ENCODE measurements around the gene ATAD3B. TPM values are rescaled to one million over a fixed set of nuclear protein-coding genes. Genes with fewer than 3 reads are reported as not detected.

Gene ATAD3B
- polyA plus RNA-seq, 2 of the 4 experiments (the other 2 are of a cell fraction), result 0.21 to 0.99 TPM

GRCh38 chr1:1432951-1433803 lies 38.4 kb upstream of the ATAD3B start:
- peaks cover 56% of the 10 kb centered on the region for H3K4me1 ChIP-seq
- CTCF ChIA-PET, result interaction anchor here (0.6 to 4.2 kb wide), 4 partner anchors 8 to 72 kb away, joined by 3 to 16 read pairs (median 4); no protein-coding TSS in a partner anchor
- POLR2A ChIA-PET, result no interaction called here
- H3K4me3 ChIP-seq, result no peak overlapping the region
- H3K4me2 ChIP-seq, result peak overlapping the region; percentile 41
- no peaks in the 10 kb centered on the region for H3K9me3 ChIP-seq
- ATAC-seq (peak in 1 of 2 experiments; percentile 12; a peak in 2 of 6 replicates), FAIRE-seq (no peak), DNase-seq (ENCODE audit: low read depth in 1 of 2, low spot score in 1 of 2) (no peak)
- peak overlapping the region; percentile 3 to 76; a peak in 3 of 6 replicates for H3K27ac ChIP-seq
- TF ChIP-seq USF2 (IDR thresholded peaks at IDR 0.05) (no peak), CTCF (IDR thresholded peaks at IDR 0.05) (no peak), HOXB13 (CRISPR knock-in tag; IDR thresholded peaks at IDR 0.05; ENCODE audit: low read depth) (no peak), SMC3 (IDR thresholded peaks at IDR 0.05) (no peak)
- WGBS (ENCODE audit: missing lambda C conversion rate), result 0% methylated on average over 2 of the region's 34 CpGs

GRCh38 chr1:1433804-1434130 lies 37.8 kb upstream of the ATAD3B start:
- DNase-seq (ENCODE audit: low read depth in 1 of 2, low spot score in 1 of 2) (no peak), FAIRE-seq (no peak), ATAC-seq (no peak)
- TF ChIP-seq HDAC2 (IDR thresholded peaks at IDR 0.05) (no peak), KDM1A (IDR thresholded peaks at IDR 0.05; ENCODE audit: low read depth) (no peak), BCL3 (IDR thresholded peaks at IDR 0.05) (no peak), SMC3 (IDR thresholded peaks at IDR 0.05) (no peak), USF2 (IDR thresholded peaks at IDR 0.05) (no peak), BHLHE40 (IDR thresholded peaks at IDR 0.05; ENCODE audit: low read depth, low read length) (no peak), POLR2AphosphoS2 (conservative IDR thresholded peaks at IDR 0.05; ENCODE audit: low read length) (no peak)
- TF ChIP-seq, protein P1, sequence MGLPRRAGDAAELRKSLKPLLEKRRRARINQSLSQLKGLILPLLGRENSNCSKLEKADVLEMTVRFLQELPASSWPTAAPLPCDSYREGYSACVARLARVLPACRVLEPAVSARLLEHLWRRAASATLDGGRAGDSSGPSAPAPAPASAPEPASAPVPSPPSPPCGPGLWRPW (IDR thresholded peaks at IDR 0.05), result no peak
- H3K27ac ChIP-seq, result peak overlapping the region in 1 of 2 experiments; percentile 76; a peak in 3 of 6 replicates
- 54% methylated on average over 6 of the region's 12 CpGs for WGBS (ENCODE audit: missing lambda C conversion rate)
- H3K9me3 ChIP-seq, result no peaks in the 10 kb centered on the region
- no peak overlapping the region for H3K4me3 ChIP-seq
- ChIA-PET CTCF (interaction anchor here (0.6 to 4.2 kb wide), 2 partner anchors 19 to 71 kb away, joined by 3 to 16 read pairs; no protein-coding TSS in a partner anchor), POLR2A (no interaction called here)
- H3K4me2 ChIP-seq, result peak overlapping the region; percentile 41; the same call in 1 of the 3 replicates
- peaks cover 61% of the 10 kb centered on the region for H3K4me1 ChIP-seq

- H3K4me3 ChIP-seq, result no peak overlapping the region
- FAIRE-seq, result no peak
- H3K4me1 ChIP-seq, result peaks cover 61% of the 10 kb centered on the region
- H3K27ac ChIP-seq, result peak overlapping the region in 1 of 2 experiments; percentile 94; a peak in 2 of 6 replicates
- POLR2A ChIA-PET, result no interaction called here
- no peak for DNase-seq (ENCODE audit: low read depth in 1 of 2, low spot score in 1 of 2)
- TF ChIP-seq NR3C1 (IDR thresholded peaks at IDR 0.05), result no peak
- TF ChIP-seq TFCP2L1 (CRISPR knock-in tag; IDR thresholded peaks at IDR 0.05), result no peak
- TF ChIP-seq KDM1A (IDR thresholded peaks at IDR 0.05; ENCODE audit: low read depth), result no peak
- TF ChIP-seq MAFK (IDR thresholded peaks at IDR 0.05; ENCODE audit: partially characterized antibody), result no peak
- no peak for TF ChIP-seq RAD21 (conservative IDR thresholded peaks at IDR 0.05 in 1 of 2, IDR thresholded peaks at IDR 0.05 in 1 of 2)
- no peak for TF ChIP-seq EHMT2 (IDR thresholded peaks at IDR 0.05; ENCODE audit: low read depth)
- TF ChIP-seq HOXA7 (CRISPR knock-in tag; IDR thresholded peaks at IDR 0.05), result no peak
- TF ChIP-seq CBX2 (IDR thresholded peaks at IDR 0.05; ENCODE audit: borderline replicate concordance, low read depth), result no peak
- TF ChIP-seq, protein P2, sequence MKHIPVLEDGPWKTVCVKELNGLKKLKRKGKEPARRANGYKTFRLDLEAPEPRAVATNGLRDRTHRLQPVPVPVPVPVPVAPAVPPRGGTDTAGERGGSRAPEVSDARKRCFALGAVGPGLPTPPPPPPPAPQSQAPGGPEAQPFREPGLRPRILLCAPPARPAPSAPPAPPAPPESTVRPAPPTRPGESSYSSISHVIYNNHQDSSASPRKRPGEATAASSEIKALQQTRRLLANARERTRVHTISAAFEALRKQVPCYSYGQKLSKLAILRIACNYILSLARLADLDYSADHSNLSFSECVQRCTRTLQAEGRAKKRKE (CRISPR knock-in tag; IDR thresholded peaks at IDR 0.05; ENCODE audit: low read depth), result no peak
- TF ChIP-seq RFX5 (IDR thresholded peaks at IDR 0.05), result no peak
- TF ChIP-seq NFE2L2 (conservative IDR thresholded peaks at IDR 0.05; ENCODE audit: low read length), result no peak
- no peak for TF ChIP-seq JUN (IDR thresholded peaks at IDR 0.05)
- no peak for ATAC-seq
- no peak overlapping the region; the same call in 2 of the 3 replicates for H3K4me2 ChIP-seq
- H3K9me3 ChIP-seq, result no peaks in the 10 kb centered on the region
- WGBS (ENCODE audit: missing lambda C conversion rate), result 77% methylated on average over 8 of the region's 32 CpGs
- CTCF ChIA-PET, result interaction anchor here (0.6 to 4.2 kb wide), 3 partner anchors 10 to 71 kb away, joined by 3 to 16 read pairs (median 3); no protein-coding TSS in a partner anchor
Measured at GRCh38 chr1:1434131-1434823, 37.3 kb upstream of the ATAD3B start.
